Measurements from ENCODE around the gene ATG13. TPM values are rescaled to one million over a fixed set of nuclear protein-coding genes. Genes with fewer than 3 reads are reported as not detected.

Gene ATG13
- total RNA-seq, 4 donors from 2014 or later = 33.4 to 76.0 (median 67.0) TPM

GRCh38 chr11:46637546-46637945, 20.2 kb downstream of the ATG13 start:
- intact Hi-C loops (cut with DNase I; ENCODE audit: low total_unique reads) (no loop called here), in situ Hi-C loops (cut with MboI; ENCODE audit: low sequenced_read_pairs in 4 of 4) (no loop called here)
- Histone ChIP-seq H3K36me3 (peaks cover 0 to 7% of the 10 kb centered on the region in 2 donors), H3K4me1 (no peaks in the 10 kb centered on the region), H3K27me3 (no peaks in the 10 kb centered on the region), H3K9me3 (no peaks in the 10 kb centered on the region), H3K4me3 (no peak overlapping the region), H3K27ac (no peak overlapping the region)
- DNase-seq (no peak), ATAC-seq (no peak)
- TF ChIP-seq CTCF (IDR thresholded peaks at IDR 0.05 in 4 of 5, conservative IDR thresholded peaks at IDR 0.05 in 1 of 5) = no peak
- no peak for TF ChIP-seq POLR2A (IDR thresholded peaks at IDR 0.05)

- H3K4me3 ChIP-seq = no peak overlapping the region
- no peaks in the 10 kb centered on the region for H3K4me1 ChIP-seq
- ATAC-seq (no peak), DNase-seq (no peak)
- no peaks in the 10 kb centered on the region for H3K27me3 ChIP-seq
- intact Hi-C loops (cut with DNase I; ENCODE audit: low total_unique reads) = no loop called here
- no peaks in the 10 kb centered on the region for H3K36me3 ChIP-seq
- in situ Hi-C loops (cut with MboI; ENCODE audit: low sequenced_read_pairs in 4 of 4) = no loop called here
- no peak overlapping the region for H3K27ac ChIP-seq
- no peak for TF ChIP-seq POLR2A (IDR thresholded peaks at IDR 0.05)
- TF ChIP-seq CTCF (IDR thresholded peaks at IDR 0.05 in 4 of 5, conservative IDR thresholded peaks at IDR 0.05 in 1 of 5) = no peak
- H3K9me3 ChIP-seq = no peaks in the 10 kb centered on the region
Measured at GRCh38 chr11:46639197-46639839, 22.0 kb downstream of the ATG13 start.

DNA sequence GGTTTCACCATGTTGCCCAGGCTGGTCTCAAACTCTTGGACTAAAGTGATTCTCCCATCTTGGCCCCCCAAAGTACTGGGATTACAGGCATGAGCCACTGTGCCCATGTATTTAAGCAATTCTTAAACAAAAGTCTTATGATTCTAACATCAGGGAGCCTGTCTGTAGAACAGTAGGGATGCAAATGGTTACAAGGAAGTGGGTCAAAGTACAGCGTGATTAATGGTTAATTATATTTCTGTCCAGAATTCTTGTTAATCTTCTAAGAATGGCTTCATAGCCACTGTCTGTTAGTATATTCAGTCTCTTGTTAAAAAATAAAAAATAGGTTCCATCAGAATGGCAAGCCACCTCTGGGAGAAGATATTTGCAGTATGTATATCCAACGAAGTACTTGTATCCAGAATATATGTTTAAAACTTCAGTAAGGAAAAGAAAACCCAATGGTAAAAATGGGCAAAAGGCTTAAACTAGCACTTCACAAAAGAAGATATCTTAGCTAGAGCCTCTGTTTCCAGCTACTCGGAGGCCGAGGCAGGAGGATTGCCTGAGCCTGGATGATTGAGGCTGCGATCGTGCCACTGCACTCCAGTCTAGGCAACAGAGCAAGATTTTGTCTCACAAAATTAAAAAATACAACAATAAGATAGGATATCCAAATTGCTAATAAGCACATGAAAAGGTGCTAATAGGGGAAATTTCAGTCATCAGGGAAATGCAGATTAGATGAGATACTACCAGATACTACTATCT, 22.9 kb downstream of the ATG13 start:
- no peaks in the 10 kb centered on the region for H3K27me3 ChIP-seq
- TF ChIP-seq POLR2A (IDR thresholded peaks at IDR 0.05) = no peak
- TF ChIP-seq CTCF (IDR thresholded peaks at IDR 0.05 in 4 of 5, conservative IDR thresholded peaks at IDR 0.05 in 1 of 5) = no peak
- no peak for DNase-seq
- no peaks in the 10 kb centered on the region for H3K4me1 ChIP-seq
- H3K36me3 ChIP-seq = peaks cover 0 to 1% of the 10 kb centered on the region in 2 donors
- no peak overlapping the region for H3K4me3 ChIP-seq
- no peak for ATAC-seq
- in situ Hi-C loops (cut with MboI; ENCODE audit: low sequenced_read_pairs in 4 of 4) (no loop called here), intact Hi-C loops (cut with DNase I; ENCODE audit: low total_unique reads) (no loop called here)
- no peak overlapping the region for H3K27ac ChIP-seq
- H3K9me3 ChIP-seq = no peaks in the 10 kb centered on the region

DNA sequence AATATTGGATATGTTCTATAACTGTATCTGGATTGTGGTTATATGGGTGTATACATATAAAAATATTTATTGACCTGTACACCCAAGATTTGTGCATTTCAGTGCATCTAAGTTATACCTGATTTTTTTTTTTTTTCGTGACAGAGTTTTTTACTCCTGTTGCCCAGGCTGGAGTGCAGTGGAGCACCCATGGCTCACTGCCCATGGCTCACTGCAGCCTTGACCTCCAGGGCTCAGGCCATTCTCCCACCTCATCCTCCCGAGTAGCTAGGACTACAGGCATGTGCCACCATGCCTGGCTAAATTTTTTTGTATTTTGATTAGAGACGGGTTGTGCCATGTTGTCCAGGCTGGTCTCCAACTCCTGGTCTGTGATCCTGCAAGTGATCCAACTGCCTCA, 24.3 kb downstream of the ATG13 start:
- in situ Hi-C loops (cut with MboI; ENCODE audit: low sequenced_read_pairs in 4 of 4) = no loop called here
- Histone ChIP-seq H3K27me3 (no peaks in the 10 kb centered on the region), H3K9me3 (no peaks in the 10 kb centered on the region), H3K27ac (no peak overlapping the region), H3K36me3 (peaks cover 0 to 16% of the 10 kb centered on the region in 2 donors), H3K4me3 (no peak overlapping the region), H3K4me1 (no peaks in the 10 kb centered on the region)
- TF ChIP-seq CTCF (IDR thresholded peaks at IDR 0.05 in 4 of 5, conservative IDR thresholded peaks at IDR 0.05 in 1 of 5) (no peak), POLR2A (IDR thresholded peaks at IDR 0.05) (no peak)
- DNase-seq (no peak), ATAC-seq (no peak)
- intact Hi-C loops (cut with DNase I; ENCODE audit: low total_unique reads) = no loop called here

All from gastrocnemius medialis (tissue), 4 donors.